GM19351 (cell line): ENCODE measurements around the gene RAPSN.

Experiments used
- ATAC-seq: cut with Tn5 transposase; IDR thresholded peaks from one replicate; pipeline ENCODE4 v1.9.1; 2021; ENCODE audit warnings: mild to moderate bottlenecking, moderate library complexity; ENCODE audit not compliant: unreplicated experiment

The RAPSN gene

DNA sequence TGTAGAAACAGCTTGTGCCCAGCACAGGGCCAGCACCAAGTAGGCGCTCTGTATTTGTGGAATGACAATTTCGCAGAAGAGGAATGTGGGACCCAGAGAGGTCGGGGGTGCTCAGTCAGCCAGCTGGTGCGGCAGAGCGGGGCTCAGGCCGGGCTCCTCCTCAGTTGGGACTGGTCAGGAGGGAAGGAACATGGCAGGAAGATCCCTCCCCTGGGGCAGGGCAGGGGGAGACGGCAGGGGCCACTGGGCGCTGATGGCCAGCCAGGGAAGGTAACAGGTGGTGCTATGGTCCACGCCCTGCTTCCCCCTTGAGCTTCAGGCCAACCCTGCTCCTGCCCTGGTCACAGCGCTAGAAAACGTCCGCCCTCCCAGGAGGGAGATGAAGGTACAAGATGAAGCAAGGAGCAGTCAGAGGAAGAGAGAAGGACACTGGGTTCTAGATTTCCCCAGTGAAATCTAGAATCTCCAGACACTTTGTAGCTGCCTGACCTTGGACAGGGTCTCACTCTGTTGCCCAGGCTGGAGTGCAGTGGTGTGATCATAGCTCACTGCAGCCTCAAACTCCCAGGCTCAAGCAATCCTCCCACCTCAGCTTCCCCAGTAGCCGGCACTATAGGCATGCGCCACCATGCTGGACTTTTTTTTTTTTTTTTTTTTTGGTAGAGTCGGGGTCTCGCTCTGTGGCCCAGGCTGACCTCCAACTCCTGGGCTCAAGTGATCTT lies 57.1 kb downstream of the RAPSN start:
- no peak for ATAC-seq

DNA sequence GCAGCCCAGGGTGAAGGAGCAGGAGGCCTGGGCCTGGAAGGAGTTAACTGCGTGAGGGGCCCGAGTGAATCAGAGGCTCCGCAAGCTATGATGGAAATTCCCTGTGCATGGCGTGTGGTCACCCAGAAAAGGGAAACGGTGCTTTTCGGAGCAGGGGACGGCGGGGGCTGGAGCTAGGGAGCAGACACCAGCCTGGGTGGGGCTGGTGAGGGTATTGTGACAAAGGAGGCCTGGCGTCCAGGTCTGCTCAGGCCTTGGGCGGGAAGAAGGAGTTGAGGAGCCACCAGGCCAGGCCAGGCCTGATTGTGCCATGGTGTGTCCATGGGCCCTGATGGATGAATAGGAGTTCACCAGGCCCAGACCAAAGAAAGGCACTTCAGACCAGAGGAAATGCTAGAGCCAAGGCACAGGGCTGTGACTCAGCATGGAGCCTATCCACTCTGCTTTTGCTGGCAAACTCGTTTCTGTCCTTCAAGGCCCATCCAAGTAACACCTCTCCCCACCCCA lies 57.8 kb downstream of the RAPSN start:
- ATAC-seq = peak; percentile 49

DNA sequence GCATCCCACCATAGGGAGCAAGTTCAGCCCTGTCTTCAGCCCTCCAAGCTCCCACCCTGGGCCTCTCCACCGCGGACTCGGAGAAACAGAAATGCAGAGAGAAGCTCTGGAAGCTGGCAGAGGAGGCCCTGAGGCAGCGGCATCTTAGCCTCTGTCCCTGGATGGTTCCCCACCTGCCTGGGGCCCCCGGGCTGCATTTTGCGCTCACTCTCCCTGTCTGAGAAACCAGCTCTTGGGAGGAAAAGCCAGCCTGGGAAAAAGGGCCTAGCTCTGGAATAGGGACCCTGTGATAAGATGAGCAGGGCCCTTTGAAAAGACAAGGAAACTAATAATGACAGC lies 58.5 kb downstream of the RAPSN start:
- no peak for ATAC-seq

DNA sequence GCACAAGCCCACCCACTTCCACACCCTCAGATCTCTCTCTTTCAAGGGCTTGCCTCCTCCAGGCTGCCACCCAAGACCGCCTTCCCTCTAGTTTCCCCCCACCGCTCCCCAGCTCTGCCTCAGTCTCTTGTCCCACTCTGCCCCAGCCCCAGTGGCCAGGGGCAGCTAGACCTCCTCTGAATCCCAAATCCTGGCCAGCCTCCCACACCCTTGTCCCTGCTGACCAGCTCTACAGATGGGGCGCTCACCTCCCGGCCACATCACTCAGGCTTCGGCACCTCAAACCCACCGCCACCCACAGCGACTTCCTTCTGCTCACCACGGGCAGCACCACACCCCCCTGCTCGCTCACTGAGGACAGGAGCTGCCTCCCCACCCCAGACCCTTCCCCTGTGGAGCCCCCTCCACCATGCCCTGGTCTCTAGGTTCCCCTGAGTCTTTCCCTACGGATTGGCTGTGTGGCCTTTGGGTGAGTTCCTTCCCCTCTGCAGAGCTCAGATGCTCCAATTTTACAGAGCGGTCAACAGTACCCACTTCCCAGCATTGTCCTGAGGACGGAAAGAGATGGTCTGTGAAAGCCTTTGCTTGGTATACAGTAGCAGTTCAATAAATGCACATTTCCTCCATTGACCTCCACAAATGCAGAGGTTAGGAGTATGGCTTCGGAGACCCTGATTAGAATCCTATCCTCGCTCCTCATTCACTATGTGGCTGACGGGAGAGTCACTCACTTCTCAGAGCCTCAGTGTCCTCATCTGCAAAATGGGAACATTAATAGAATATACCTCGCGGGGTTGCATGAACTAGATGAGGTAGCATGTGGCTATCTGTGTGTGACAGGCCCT lies 59.1 kb downstream of the RAPSN start:
- ATAC-seq = no peak

DNA sequence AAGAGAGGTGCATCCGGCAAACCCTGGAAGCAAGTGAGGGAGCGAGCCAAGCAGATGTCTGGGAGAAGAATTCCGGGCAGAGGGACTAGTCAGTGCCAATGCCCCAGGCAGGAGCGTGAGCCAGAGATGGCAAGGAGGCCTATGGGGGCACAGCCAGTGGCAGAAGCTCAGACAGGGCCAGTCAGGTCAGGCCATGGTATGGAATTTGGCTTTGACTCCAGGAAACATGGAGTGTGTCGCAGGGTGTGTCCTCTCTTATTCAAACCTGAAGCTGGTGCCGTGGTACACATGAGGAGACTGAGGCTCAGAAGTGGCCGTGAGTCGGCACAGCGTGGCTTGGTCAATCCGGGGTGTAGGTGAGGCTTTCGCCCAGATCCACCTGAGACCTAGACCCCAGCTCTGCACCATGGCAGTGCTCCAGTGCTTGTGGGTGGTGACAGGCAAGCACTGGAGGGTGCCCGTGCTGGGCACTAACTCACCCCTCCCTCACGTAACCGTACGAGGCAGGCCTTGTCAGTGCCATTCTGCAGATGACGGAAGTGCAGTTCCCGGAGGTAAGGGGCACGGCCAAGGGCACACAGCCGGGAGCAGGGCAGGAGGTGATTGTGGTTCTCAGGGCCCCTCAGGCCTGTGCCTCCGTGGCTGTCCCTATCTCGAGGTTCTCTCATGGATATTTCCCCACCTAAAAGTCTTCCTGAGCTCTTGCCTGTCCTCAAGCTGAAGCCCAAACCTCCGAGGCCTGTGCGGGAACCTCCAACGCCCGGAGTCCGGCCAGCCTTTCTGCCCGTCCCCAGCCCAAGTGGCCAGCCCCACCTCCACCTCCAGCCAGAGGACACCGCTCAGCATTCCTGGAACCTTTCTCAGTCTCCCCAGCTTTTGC lies 60.0 kb downstream of the RAPSN start:
- no peak for ATAC-seq

DNA sequence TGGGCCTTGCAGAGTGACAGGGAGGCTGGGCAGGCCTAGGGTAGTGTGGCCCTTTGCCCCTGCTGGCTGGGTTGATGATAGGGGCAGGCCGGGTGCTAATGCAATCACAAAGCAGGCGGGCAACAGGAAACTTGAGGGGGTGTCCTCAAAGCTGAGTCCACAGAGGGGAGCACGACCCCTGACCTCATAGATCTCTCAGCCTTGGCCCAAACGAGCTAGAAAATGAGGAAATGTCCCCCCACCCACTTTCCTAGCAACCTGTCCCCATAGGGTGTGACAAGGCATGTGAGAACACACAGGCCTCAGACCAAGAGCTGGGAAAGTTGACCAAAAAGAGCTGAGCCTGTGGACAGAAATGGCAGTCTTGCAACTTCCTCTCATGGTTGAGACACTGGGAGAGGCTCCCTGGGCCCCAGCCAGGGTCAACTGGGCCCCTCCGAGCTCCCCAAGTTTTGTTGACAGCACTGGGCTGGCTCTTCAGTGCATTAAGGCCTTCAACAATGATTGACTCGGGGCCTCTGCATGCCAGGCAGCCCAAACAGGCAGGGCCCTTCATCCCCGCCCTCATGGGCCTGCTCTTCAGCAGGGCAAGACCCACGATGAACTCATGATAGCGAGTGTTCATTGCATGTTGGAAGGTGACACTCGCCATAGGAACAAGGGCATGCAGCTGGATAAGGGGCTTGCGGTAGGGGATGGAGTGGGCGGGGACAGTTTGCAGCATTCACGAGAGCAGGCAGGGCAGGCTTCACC lies 60.8 kb downstream of the RAPSN start:
- no peak for ATAC-seq
